Liver (tissue), 9 donors: ENCODE data around the gene THEM5. TPM values are rescaled to one million over a fixed set of nuclear protein-coding genes. Genes with fewer than 3 reads are reported as not detected.
"Not testable (repeated sequence)": the region's sequence is repeated elsewhere in the genome, so short reads cannot be mapped to it uniquely, and the experiment has no call there.

ENCODE experiments used
- DNase-seq: peaks from one replicate; pipeline ENCODE4 v3.0.0-alpha.2; 2017; ENCODE audit warnings: low spot score
- H3K27ac ChIP-seq, 2 donors: one replicate each; pipeline ENCODE4 v1.7.0; 2013; ENCODE audit warnings: inconsistent platforms in 2 of 2, low read length in 2 of 2, control low read depth in 1 of 2, low read depth in 1 of 2, mild to moderate bottlenecking in 1 of 2
- H3K27me3 ChIP-seq, 4 donors: one replicate each; pipeline versions ENCODE4 v1.6.1 to v1.7.0; 2013; ENCODE audit warnings: low read length in 3 of 4, inconsistent platforms in 1 of 4, mild to moderate bottlenecking in 1 of 4, moderate library complexity in 1 of 4; ENCODE audit not compliant: control insufficient read depth in 4 of 4, insufficient read depth in 4 of 4
- H3K36me3 ChIP-seq, 4 donors: one replicate each; pipeline versions ENCODE4 v1.6.1 to v1.7.0; 2013; ENCODE audit warnings: low read length in 3 of 4, mild to moderate bottlenecking in 3 of 4, low read depth in 1 of 4, moderate library complexity in 1 of 4; ENCODE audit not compliant: control insufficient read depth in 4 of 4, insufficient read depth in 3 of 4
- H3K4me1 ChIP-seq, 4 donors: one replicate each; pipeline versions ENCODE4 v1.6.1 to v1.7.0; 2013; ENCODE audit warnings: low read length in 3 of 4, mild to moderate bottlenecking in 3 of 4, moderate library complexity in 1 of 4; ENCODE audit not compliant: control insufficient read depth in 4 of 4, insufficient read depth in 4 of 4
- H3K4me3 ChIP-seq, 3 donors: one replicate each; pipeline versions ENCODE4 v1.6.1 to v1.7.0; 2013; ENCODE audit warnings: low read length in 3 of 3, control low read depth in 1 of 3, low read depth in 1 of 3, mild to moderate bottlenecking in 1 of 3
- H3K9ac ChIP-seq, 2 donors: one replicate each; pipeline ENCODE4 v1.7.0; 2013; ENCODE audit warnings: low read length in 2 of 2, mild to moderate bottlenecking in 2 of 2, moderate library complexity in 2 of 2, control low read depth in 1 of 2, low read depth in 1 of 2
- H3K9me3 ChIP-seq, 4 donors: one replicate each; pipeline versions ENCODE4 v1.6.1 to v1.7.0; 2013; ENCODE audit warnings: low read length in 3 of 4; ENCODE audit not compliant: control insufficient read depth in 4 of 4
- EGR1 ChIP-seq, 2 donors: IDR thresholded peaks; 2 replicates each; pipeline ENCODE4 v1.6.1; 2016 to 2018; ENCODE audit warnings: antibody characterized with exemption in 2 of 2, low read depth in 2 of 2
- FOXA2 ChIP-seq: IDR thresholded peaks from 2 replicates; pipeline ENCODE4 v1.6.1; 2016; ENCODE audit warnings: antibody characterized with exemption
- HNF4G ChIP-seq: IDR thresholded peaks from 2 replicates; pipeline ENCODE4 v1.6.1; 2016; ENCODE audit warnings: antibody characterized with exemption
- JUND ChIP-seq, 2 donors: IDR thresholded peaks; 2 replicates each; pipeline ENCODE4 v1.6.1; 2016; ENCODE audit warnings: antibody characterized with exemption in 2 of 2
- RAD21 ChIP-seq, 2 donors: IDR thresholded peaks; 2 replicates each; pipeline ENCODE4 v1.6.1; 2016; ENCODE audit warnings: antibody characterized with exemption in 2 of 2, mild to moderate bottlenecking in 2 of 2
- RXRA ChIP-seq, 2 donors: IDR thresholded peaks; 2 replicates each; pipeline ENCODE4 v1.6.1; 2017 to 2018; ENCODE audit warnings: antibody characterized with exemption in 2 of 2, mild to moderate bottlenecking in 1 of 2
- TAF1 ChIP-seq: conservative IDR thresholded peaks from 2 replicates; pipeline ENCODE4 v1.6.1; 2016; ENCODE audit warnings: antibody characterized with exemption, mild to moderate bottlenecking
- ZBTB33 ChIP-seq: IDR thresholded peaks from 2 replicates; pipeline ENCODE4 v1.6.1; 2016; ENCODE audit warnings: antibody characterized with exemption
- WGBS: extraction: QIAGEN DNeasy Blood & Tissue Kit; methylation state at CpG from one replicate; pipeline ENCODE4 v1.1.7; 2013; 5-methylcytosine and 5-hydroxymethylcytosine counted together
- polyA plus RNA-seq, 2 donors: library from polyadenylated mRNA; stranded (reverse) in 1 of 2; unstranded in 1 of 2; fragments of 200-250 nt in 1 of 2; fragments of >200 nt in 1 of 2; fragmentation: Nextera tagmentation in 1 of 2; extraction: Ambion mirVana in 1 of 2; gene quantifications; one replicate each; pipeline versions ENCODE4 v1.2.1 to v1.2.3, GENCODE V29; 2013 to 2015
- total RNA-seq, 2 donors: library from RNA; depleted of rRNA; stranded (reverse); fragments of >200 nt; gene quantifications; one replicate each; pipeline ENCODE4 v1.2.3, GENCODE V29; 2014
- TF ChIP-seq, protein P1 (sequence below): IDR thresholded peaks from 2 replicates; pipeline ENCODE4 v1.6.1; 2016; ENCODE audit warnings: antibody characterized with exemption
- TF ChIP-seq, protein P2 (sequence below): fragments of 150-350 bp; IDR thresholded peaks from 2 replicates; pipeline ENCODE4 v1.5.1; 2017; ENCODE audit warnings: improper control_type of control experiment, low read depth, low read length; ENCODE audit not compliant: missing input control
- donor health status: healthy.
- donor health status: healthy.
- donor health status: healthy.
- donor health status: healthy.
- donor health status: healthy.

THEM5 gene
- total and polyA plus RNA-seq, 4 donors, result 0.09 TPM; not detected in 3

- no peaks in the 10 kb centered on the region for H3K27me3 ChIP-seq
- H3K9me3 ChIP-seq, result no peaks in the 10 kb centered on the region
- TF ChIP-seq, protein P1, sequence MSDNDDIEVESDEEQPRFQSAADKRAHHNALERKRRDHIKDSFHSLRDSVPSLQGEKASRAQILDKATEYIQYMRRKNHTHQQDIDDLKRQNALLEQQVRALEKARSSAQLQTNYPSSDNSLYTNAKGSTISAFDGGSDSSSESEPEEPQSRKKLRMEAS, result no peak
- TF ChIP-seq ZBTB33 (no peak), RXRA (IDR thresholded peaks at IDR 0.05) (no peak), TAF1 (no peak), EGR1 (IDR thresholded peaks at IDR 0.05; ENCODE audit: low read depth in 2 of 2) (no peak), RAD21 (IDR thresholded peaks at IDR 0.05) (no peak)
- TF ChIP-seq, protein P2, sequence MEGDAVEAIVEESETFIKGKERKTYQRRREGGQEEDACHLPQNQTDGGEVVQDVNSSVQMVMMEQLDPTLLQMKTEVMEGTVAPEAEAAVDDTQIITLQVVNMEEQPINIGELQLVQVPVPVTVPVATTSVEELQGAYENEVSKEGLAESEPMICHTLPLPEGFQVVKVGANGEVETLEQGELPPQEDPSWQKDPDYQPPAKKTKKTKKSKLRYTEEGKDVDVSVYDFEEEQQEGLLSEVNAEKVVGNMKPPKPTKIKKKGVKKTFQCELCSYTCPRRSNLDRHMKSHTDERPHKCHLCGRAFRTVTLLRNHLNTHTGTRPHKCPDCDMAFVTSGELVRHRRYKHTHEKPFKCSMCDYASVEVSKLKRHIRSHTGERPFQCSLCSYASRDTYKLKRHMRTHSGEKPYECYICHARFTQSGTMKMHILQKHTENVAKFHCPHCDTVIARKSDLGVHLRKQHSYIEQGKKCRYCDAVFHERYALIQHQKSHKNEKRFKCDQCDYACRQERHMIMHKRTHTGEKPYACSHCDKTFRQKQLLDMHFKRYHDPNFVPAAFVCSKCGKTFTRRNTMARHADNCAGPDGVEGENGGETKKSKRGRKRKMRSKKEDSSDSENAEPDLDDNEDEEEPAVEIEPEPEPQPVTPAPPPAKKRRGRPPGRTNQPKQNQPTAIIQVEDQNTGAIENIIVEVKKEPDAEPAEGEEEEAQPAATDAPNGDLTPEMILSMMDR, result no peak
- peaks cover 0 to 5% (median under 1%) of the 10 kb centered on the region in 4 donors for H3K36me3 ChIP-seq
- no peak overlapping the region for H3K27ac ChIP-seq
- H3K4me1 ChIP-seq, result no peaks in the 10 kb centered on the region
- no peak for DNase-seq
- no peak overlapping the region for H3K9ac ChIP-seq
- H3K4me3 ChIP-seq, result no peak overlapping the region
- WGBS, result 98% methylated on average over 2 of the region's 2 CpGs
These were observed 29.0 kb upstream of the THEM5 start for GRCh38 chr1:151882466-151882865.

GRCh38 chr1:151881479-151881878, 28.0 kb upstream of the THEM5 start:
- WGBS, result 46% methylated on average over 2 of the region's 2 CpGs
- Histone ChIP-seq H3K27ac (no peak overlapping the region), H3K9me3 (no peaks in the 10 kb centered on the region), H3K4me1 (no peaks in the 10 kb centered on the region), H3K36me3 (peaks cover 0 to 2% (median 0%) of the 10 kb centered on the region in 4 donors), H3K27me3 (no peaks in the 10 kb centered on the region), H3K4me3 (no peak overlapping the region), H3K9ac (no peak overlapping the region)
- no peak for DNase-seq
- TF ChIP-seq FOXA2, result no peak
- TF ChIP-seq JUND (IDR thresholded peaks at IDR 0.05), result no peak
- TF ChIP-seq RAD21 (IDR thresholded peaks at IDR 0.05), result peak in 1 of 2 donors; percentile 41

DNA sequence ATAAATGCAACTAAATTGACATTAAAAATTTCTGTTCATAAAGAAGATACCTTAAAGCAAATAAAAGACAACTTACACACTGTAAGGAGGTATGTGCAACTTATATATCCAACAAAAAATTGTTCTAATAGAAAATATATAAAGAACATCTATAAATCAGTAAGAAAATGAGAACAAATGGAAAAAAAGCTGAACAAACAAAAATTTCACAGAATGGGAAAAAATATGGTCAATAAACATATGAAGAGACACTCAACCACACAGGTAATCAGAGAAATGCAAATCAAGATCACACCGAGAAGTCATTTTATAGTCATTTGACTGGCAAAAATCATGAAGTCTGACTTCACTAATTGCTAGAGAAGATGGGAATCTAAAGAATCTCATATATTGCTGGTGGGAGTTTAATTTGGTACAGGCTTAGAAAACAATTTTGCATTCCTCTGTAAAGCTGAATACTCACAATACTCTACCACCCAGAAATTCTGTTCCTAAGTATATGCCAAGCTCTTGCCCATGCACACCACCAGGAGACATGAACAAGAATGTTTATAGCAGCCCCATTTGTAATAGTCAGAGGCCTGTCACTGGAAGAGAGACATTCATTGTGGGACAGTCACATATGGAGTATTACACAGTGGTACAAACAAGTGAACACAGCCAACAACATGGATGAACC, 22.0 kb upstream of the THEM5 start:
- no peak for TF ChIP-seq RXRA (IDR thresholded peaks at IDR 0.05)
- TF ChIP-seq HNF4G, result no peak
- no peak for TF ChIP-seq TAF1
- TF ChIP-seq EGR1 (IDR thresholded peaks at IDR 0.05; ENCODE audit: low read depth in 2 of 2), result no peak
- no peak overlapping the region for H3K9ac ChIP-seq
- no peaks in the 10 kb centered on the region for H3K4me1 ChIP-seq
- no peak for DNase-seq
- H3K27ac ChIP-seq, result no peak overlapping the region
- peaks cover 0 to 11% (median 5%) of the 10 kb centered on the region in 4 donors for H3K36me3 ChIP-seq
- H3K9me3 ChIP-seq, result no peaks in the 10 kb centered on the region
- WGBS, result 96% methylated on average over 1 of the region's 1 CpG
- H3K27me3 ChIP-seq, result no peaks in the 10 kb centered on the region
- no peak overlapping the region for H3K4me3 ChIP-seq

GRCh38 chr1:151872776-151873175, 19.3 kb upstream of the THEM5 start:
- not testable (repeated sequence) for DNase-seq, H3K27me3 ChIP-seq, H3K4me3 ChIP-seq, H3K4me1 ChIP-seq, H3K9ac ChIP-seq, H3K9me3 ChIP-seq, H3K27ac ChIP-seq
- 84% methylated on average over 9 of the region's 9 CpGs for WGBS
- H3K36me3 ChIP-seq, result peaks cover 0 to 11% (median 4%) of the 10 kb centered on the region in 4 donors
